HEK293T (cell line): ENCODE results near the gene CMTM7.

ENCODE experiments used
- NFRKB ChIP-seq: fragments of 450-650 bp; IDR thresholded peaks from 2 replicates; pipeline ENCODE4 v1.6.1; 2016; ENCODE audit warnings: mild to moderate bottlenecking, moderate library complexity
- SP1 ChIP-seq: fragments of 450-650 bp; IDR thresholded peaks from 2 replicates; pipeline ENCODE4 v1.6.1; 2017

GRCh38 chr3:32359766-32360492 lies 31.7 kb upstream of the CMTM7 start:
- TF ChIP-seq SP1 (no peak), NFRKB (no peak)
